Smooth muscle cell (in vitro differentiated cells): ENCODE measurements around the gene PCSK1N. TPM values are rescaled to one million over a fixed set of nuclear protein-coding genes. Genes with fewer than 3 reads are reported as not detected.
"Not testable (repeated sequence)": the region's sequence is repeated elsewhere in the genome, so short reads cannot be mapped to it uniquely, and the experiment has no call there.

ENCODE experiments used
- DNase-seq: peaks from one replicate; lab custom pipeline; 2025; ENCODE audit not compliant: unreplicated experiment; lab: John Stamatoyannopoulos, UW
- H2AFZ ChIP-seq: fragments of 200-600 bp; sonication (generic); 2 replicates; pipeline ENCODE4 v1.6.0; 2016; ENCODE audit warnings: antibody characterized with exemption, low read depth, mild to moderate bottlenecking
- H3F3A ChIP-seq: fragments of 200-600 bp; sonication (generic); 2 replicates; pipeline ENCODE4 v1.6.0; 2017; ENCODE audit warnings: antibody characterized with exemption, low read depth
- H3K27ac ChIP-seq: fragments of 200-600 bp; sonication (generic); 2 replicates; pipeline ENCODE4 v1.5.1; 2016; ENCODE audit warnings: low read depth, mild to moderate bottlenecking
- H3K27me3 ChIP-seq: fragments of 200-600 bp; sonication (generic); 2 replicates; pipeline ENCODE4 v1.6.1; 2016; ENCODE audit warnings: low read depth, mild to moderate bottlenecking
- H3K36me3 ChIP-seq: fragments of 200-600 bp; sonication (generic); 2 replicates; pipeline ENCODE4 v1.5.1; 2016; ENCODE audit warnings: low read depth
- H3K4me1 ChIP-seq: fragments of 200-600 bp; sonication (generic); 2 replicates; pipeline ENCODE4 v1.5.1; 2016; ENCODE audit warnings: low read depth
- H3K4me2 ChIP-seq: fragments of 200-600 bp; sonication (generic); 2 replicates; pipeline ENCODE4 v1.6.0; 2016; ENCODE audit warnings: mild to moderate bottlenecking
- H3K4me3 ChIP-seq: fragments of 200-600 bp; sonication (generic); 2 replicates; pipeline ENCODE4 v1.5.1; 2016; ENCODE audit warnings: mild to moderate bottlenecking
- H3K79me2 ChIP-seq: fragments of 200-600 bp; sonication (generic); 2 replicates; pipeline ENCODE4 v1.6.0; 2016; ENCODE audit warnings: low read depth, mild to moderate bottlenecking
- H3K9ac ChIP-seq: fragments of 200-600 bp; sonication (generic); 2 replicates; pipeline ENCODE4 v1.6.0; 2016; ENCODE audit warnings: low read depth
- H3K9me3 ChIP-seq: fragments of 200-600 bp; sonication (generic); replicated peaks from 2 replicates; pipeline ENCODE4 v1.5.1; 2016; ENCODE audit warnings: low read depth
- H4K20me1 ChIP-seq: fragments of 200-600 bp; sonication (generic); 2 replicates; pipeline ENCODE4 v1.6.0; 2016; ENCODE audit warnings: low read depth
- CTCF ChIP-seq: fragments of 200-600 bp; sonication (generic); IDR thresholded peaks from 2 replicates; pipeline ENCODE4 v1.5.1; 2017; ENCODE audit warnings: borderline replicate concordance, mild to moderate bottlenecking, antibody characterized with exemption; ENCODE audit not compliant: insufficient read depth, poor library complexity, severe bottlenecking
- WGBS: methylation state at CpG from one replicate; pipeline ENCODE4 v1.1.7; 2016; ENCODE audit warnings: low lambda C conversion rate; 5-methylcytosine and 5-hydroxymethylcytosine counted together
- polyA plus RNA-seq: library from polyadenylated mRNA; unstranded; fragments of >200 nt; fragmentation: Nextera tagmentation; extraction: Ambion mirVana; gene quantifications from 2 replicates; pipeline ENCODE4 v1.2.1, GENCODE V29; 2016
- total RNA-seq: library from RNA; depleted of rRNA; stranded (reverse); fragments of >200 nt; gene quantifications from 2 replicates; pipeline ENCODE4 v1.2.3, GENCODE V29; 2014

The PCSK1N gene
- total and polyA plus RNA-seq, 2 experiments from 2014 or later, result 11.6 to 14.4 TPM

DNA sequence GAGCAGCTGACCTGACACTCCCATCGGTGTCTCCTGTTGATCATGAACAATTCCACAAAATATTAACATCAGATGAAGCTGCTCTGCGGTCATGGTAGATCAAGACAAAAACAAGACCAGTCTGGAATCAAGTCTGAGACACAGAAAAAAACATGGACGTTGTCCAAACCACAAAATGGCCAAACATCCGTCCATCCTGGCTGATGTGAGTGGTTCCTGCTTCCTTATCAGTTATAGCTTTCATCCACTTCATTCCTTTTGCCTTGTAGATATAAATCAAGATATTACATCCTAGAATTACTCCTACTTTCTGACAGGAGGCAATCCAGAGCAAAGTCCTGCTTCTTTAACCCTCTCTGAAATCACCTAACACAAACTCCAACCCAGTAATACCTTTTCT, 28.8 kb upstream of the PCSK1N start:
- no peak overlapping the region for H2AFZ ChIP-seq
- no peak for DNase-seq
- H3K9ac ChIP-seq, result no peak overlapping the region
- no peaks in the 10 kb centered on the region for H3K4me1 ChIP-seq
- no peaks in the 10 kb centered on the region for H4K20me1 ChIP-seq
- H3K27ac ChIP-seq, result no peak overlapping the region
- H3K4me3 ChIP-seq, result no peak overlapping the region
- TF ChIP-seq CTCF, result no peak
- no peak overlapping the region for H3K4me2 ChIP-seq
- H3K9me3 ChIP-seq, result no peaks in the 10 kb centered on the region
- no peaks in the 10 kb centered on the region for H3F3A ChIP-seq
- no peaks in the 10 kb centered on the region for H3K36me3 ChIP-seq
- no peaks in the 10 kb centered on the region for H3K27me3 ChIP-seq
- H3K79me2 ChIP-seq, result no peaks in the 10 kb centered on the region
- WGBS, result 64% methylated on average over 4 of the region's 4 CpGs

DNA sequence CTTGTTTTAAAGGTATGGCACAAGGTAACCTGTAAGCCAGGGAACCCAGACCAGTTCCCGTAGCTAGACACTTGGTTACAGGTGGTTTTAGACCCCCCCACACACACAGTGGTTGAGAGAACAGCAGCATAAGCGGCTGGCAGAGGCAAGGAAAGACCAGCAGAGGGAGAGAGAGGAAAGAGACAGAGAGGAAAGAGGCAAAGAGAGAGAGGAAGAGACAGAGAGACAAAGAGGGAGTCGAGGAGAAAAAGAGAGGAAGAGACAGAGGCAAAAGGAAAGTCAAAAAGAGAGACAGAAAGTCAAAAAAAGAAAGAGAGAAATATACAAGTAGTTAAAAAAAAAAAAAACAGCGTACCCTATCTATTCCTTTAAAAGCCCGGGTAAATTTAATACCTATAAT, 19.5 kb upstream of the PCSK1N start:
- 54% methylated on average over 5 of the region's 5 CpGs for WGBS
- TF ChIP-seq CTCF, result peak; percentile 22

DNA sequence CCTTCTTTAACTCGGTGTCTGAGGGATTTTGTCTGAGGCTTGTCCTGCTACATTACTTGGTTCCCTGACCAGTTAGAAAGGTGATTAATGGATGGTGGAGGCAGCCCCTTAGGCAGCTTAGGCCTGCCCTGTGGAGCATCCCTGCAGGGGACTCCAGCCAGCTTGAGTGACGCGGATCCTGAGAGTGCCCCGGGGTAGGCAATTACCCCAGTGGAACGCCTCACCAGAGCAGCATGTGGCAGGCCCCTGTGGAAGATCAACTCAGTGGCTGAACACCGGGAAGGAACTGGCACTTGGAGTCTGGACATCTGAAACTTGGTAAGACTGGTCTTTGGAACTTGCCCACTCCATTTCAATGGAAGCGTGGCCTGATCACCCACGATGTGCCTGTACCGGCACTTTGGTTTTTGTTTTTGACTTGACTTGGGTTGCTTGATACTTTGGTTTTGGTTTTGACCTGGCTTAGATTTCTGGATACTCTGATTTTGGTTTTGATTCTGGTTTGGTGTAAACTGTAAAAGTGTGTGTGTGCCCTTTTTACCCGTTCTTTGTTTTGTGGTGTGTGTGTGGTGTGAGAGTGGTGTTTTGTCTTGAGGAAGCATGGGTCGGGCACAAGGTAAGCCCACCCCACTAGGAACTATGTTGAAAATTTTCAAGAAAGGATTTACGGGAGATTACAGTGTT, 18.9 kb upstream of the PCSK1N start:
- not testable (repeated sequence) for H4K20me1 ChIP-seq, H3K27ac ChIP-seq, H3F3A ChIP-seq, H3K79me2 ChIP-seq, H3K36me3 ChIP-seq, H3K4me3 ChIP-seq, H3K4me1 ChIP-seq, DNase-seq, H3K4me2 ChIP-seq, H3K9me3 ChIP-seq, H3K27me3 ChIP-seq, H3K9ac ChIP-seq, H2AFZ ChIP-seq
- WGBS, result 85% methylated on average over 12 of the region's 12 CpGs

More for the DNA sequence above, 19.5 kb upstream of the PCSK1N start:
- no peak overlapping the region for H2AFZ ChIP-seq
- H3K27me3 ChIP-seq, result no peaks in the 10 kb centered on the region
- H3K4me2 ChIP-seq, result no peak overlapping the region
- no peak overlapping the region for H3K27ac ChIP-seq
- no peaks in the 10 kb centered on the region for H3K36me3 ChIP-seq
- H3K9me3 ChIP-seq, result no peaks in the 10 kb centered on the region
- no peaks in the 10 kb centered on the region for H3F3A ChIP-seq
- H3K4me1 ChIP-seq, result no peaks in the 10 kb centered on the region
- no peak for DNase-seq
- no peaks in the 10 kb centered on the region for H4K20me1 ChIP-seq
- H3K9ac ChIP-seq, result no peak overlapping the region
- H3K4me3 ChIP-seq, result no peak overlapping the region
- no peaks in the 10 kb centered on the region for H3K79me2 ChIP-seq

DNA sequence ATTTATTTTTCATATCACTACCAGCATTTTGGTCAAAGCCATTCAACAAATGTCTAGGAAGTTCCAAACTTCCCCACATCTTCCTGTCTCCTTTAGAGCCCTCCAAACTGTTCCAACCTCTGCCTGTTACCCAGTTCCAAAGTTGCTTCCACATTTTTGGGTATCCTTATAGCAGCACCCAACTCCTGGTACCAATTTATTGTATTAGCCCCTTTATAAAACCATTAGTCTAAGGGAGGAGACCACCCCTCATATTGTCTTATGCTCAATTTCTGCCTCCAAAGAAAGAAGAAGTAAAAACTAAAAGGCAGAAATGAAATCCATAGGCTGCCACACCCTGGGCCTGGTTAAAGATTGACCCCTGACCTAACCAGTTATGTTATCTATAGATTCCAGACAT, 18.1 kb upstream of the PCSK1N start:
- not testable (repeated sequence) for H3K79me2 ChIP-seq, DNase-seq, H3F3A ChIP-seq, H3K9me3 ChIP-seq, H3K36me3 ChIP-seq, H2AFZ ChIP-seq, H3K4me1 ChIP-seq, H4K20me1 ChIP-seq, H3K9ac ChIP-seq, H3K4me3 ChIP-seq, H3K27me3 ChIP-seq, H3K27ac ChIP-seq, H3K4me2 ChIP-seq

DNA sequence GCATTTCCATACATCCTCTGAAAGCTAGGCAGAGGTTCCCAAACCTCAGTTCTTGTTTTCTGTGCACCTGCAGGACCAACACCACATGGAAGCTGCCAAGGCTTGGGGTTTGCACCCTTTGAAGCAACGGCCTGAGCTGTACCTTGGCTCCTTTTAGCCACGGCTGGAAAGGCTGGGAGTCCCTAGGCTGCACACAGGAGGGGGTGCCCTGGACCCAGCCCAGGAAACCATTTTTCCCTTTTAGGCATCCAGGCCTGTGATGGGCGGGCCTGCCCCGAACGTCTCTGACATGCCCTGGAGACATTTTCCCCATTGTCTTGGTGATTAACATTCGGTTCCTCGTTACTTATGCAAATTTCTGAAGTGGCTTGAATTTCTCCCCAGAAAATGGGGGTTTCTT, 17.4 kb upstream of the PCSK1N start:
- H3K4me3 ChIP-seq, result no peak overlapping the region
- no peak overlapping the region for H2AFZ ChIP-seq
- no peaks in the 10 kb centered on the region for H3K27me3 ChIP-seq
- TF ChIP-seq CTCF, result no peak
- no peaks in the 10 kb centered on the region for H3K9me3 ChIP-seq
- H3F3A ChIP-seq, result no peaks in the 10 kb centered on the region
- no peak overlapping the region for H3K9ac ChIP-seq
- no peaks in the 10 kb centered on the region for H3K36me3 ChIP-seq
- 80% methylated on average over 7 of the region's 7 CpGs for WGBS
- DNase-seq, result no peak
- H3K4me1 ChIP-seq, result no peaks in the 10 kb centered on the region
- H3K4me2 ChIP-seq, result no peak overlapping the region
- no peaks in the 10 kb centered on the region for H4K20me1 ChIP-seq
- no peak overlapping the region for H3K27ac ChIP-seq
- no peaks in the 10 kb centered on the region for H3K79me2 ChIP-seq
